ENCODE data around the gene CAMTA2.

Gene CAMTA2

GRCh38 chr17:4920351-4921048 lies 67.0 kb downstream of the CAMTA2 start:
- TF ChIP-seq TAF1 (IDR thresholded peaks at IDR 0.05; ENCODE audit: borderline replicate concordance, insufficient read depth, low read length) (no peak), FOXP2 (optimal IDR thresholded peaks at IDR 0.05; ENCODE audit: borderline replicate concordance, extremely low read depth, extremely low read length, insufficient read depth) (no peak), SIN3A (IDR thresholded peaks at IDR 0.05; ENCODE audit: borderline replicate concordance, insufficient read depth, low read length) (no peak), REST (IDR thresholded peaks at IDR 0.05; ENCODE audit: insufficient read depth in 1 of 2, low read depth in 2 of 2, low read length in 2 of 2) (no peak), POLR2AphosphoS5 (IDR thresholded peaks at IDR 0.05; ENCODE audit: low read depth, low read length) (no peak)

- TF ChIP-seq TAF1 (IDR thresholded peaks at IDR 0.05; ENCODE audit: borderline replicate concordance, insufficient read depth, low read length) (no peak), REST (IDR thresholded peaks at IDR 0.05; ENCODE audit: insufficient read depth in 1 of 2, low read depth in 2 of 2, low read length in 2 of 2) (no peak), POLR2AphosphoS5 (IDR thresholded peaks at IDR 0.05; ENCODE audit: low read depth, low read length) (no peak), FOXP2 (optimal IDR thresholded peaks at IDR 0.05; ENCODE audit: borderline replicate concordance, extremely low read depth, extremely low read length, insufficient read depth) (no peak), SIN3A (IDR thresholded peaks at IDR 0.05; ENCODE audit: borderline replicate concordance, insufficient read depth, low read length) (no peak)
Observed at GRCh38 chr17:4919511-4920047, 67.9 kb downstream of the CAMTA2 start.
